Neuronal stem cell (in vitro differentiated cells): ENCODE measurements around the gene F7.
"Not testable (repeated sequence)": the region's sequence is repeated elsewhere in the genome, so short reads cannot be mapped to it uniquely, and the experiment has no call there.

ENCODE experiments used
- DNase-seq: peaks from one replicate; pipeline ENCODE4 v3.0.0-alpha.2; 2013; ENCODE audit warnings: low spot score
- H2AFZ ChIP-seq: one replicate; pipeline ENCODE4 v1.6.1; 2013; ENCODE audit warnings: mild to moderate bottlenecking, low read length, inconsistent platforms
- H2AK5ac ChIP-seq: 2 replicates; pipeline ENCODE4 v1.6.1; 2013; ENCODE audit warnings: low read depth, mild to moderate bottlenecking, inconsistent platforms, low read length, moderate library complexity, mixed read lengths
- H2BK120ac ChIP-seq: 2 replicates; pipeline ENCODE4 v1.6.1; 2013; ENCODE audit warnings: low read depth, mild to moderate bottlenecking, inconsistent platforms, low read length, moderate library complexity, mixed read lengths
- H2BK12ac ChIP-seq: one replicate; pipeline ENCODE4 v1.6.1; 2013; ENCODE audit warnings: low read length, inconsistent platforms
- H2BK15ac ChIP-seq: 2 replicates; pipeline ENCODE4 v1.6.1; 2013; ENCODE audit warnings: mild to moderate bottlenecking, low read length, inconsistent platforms, mixed read lengths
- H2BK5ac ChIP-seq: one replicate; pipeline ENCODE4 v1.6.1; 2013; ENCODE audit warnings: inconsistent platforms, mild to moderate bottlenecking, low read length, moderate library complexity
- H3K14ac ChIP-seq: one replicate; pipeline ENCODE4 v1.6.1; 2013; ENCODE audit warnings: low read length, inconsistent platforms
- H3K18ac ChIP-seq: 2 replicates; pipeline ENCODE4 v1.6.1; 2013; ENCODE audit warnings: low read length, inconsistent platforms
- H3K23ac ChIP-seq: 2 replicates; pipeline ENCODE4 v1.6.1; 2013; ENCODE audit warnings: low read depth, mild to moderate bottlenecking, mixed read lengths, low read length, inconsistent platforms; ENCODE audit not compliant: poor library complexity
- H3K27ac ChIP-seq: replicated peaks from 3 replicates; pipeline ENCODE4 v1.5.1; 2013; ENCODE audit warnings: low read length, inconsistent platforms
- H3K27me3 ChIP-seq, 3 experiments: 2 replicates each; pipeline ENCODE4 v1.6.1; 2013; ENCODE audit warnings: low read length in 3 of 3, mild to moderate bottlenecking in 2 of 3, inconsistent platforms in 1 of 3, low read depth in 1 of 3, mixed read lengths in 1 of 3, moderate library complexity in 1 of 3; ENCODE audit not compliant: control insufficient read depth in 3 of 3, insufficient read depth in 3 of 3
- H3K36me3 ChIP-seq, 2 donors: replicated peaks in 1 of 2; 2 replicates each; pipeline ENCODE4 v1.6.1; 2013; ENCODE audit warnings: low read length in 2 of 2; ENCODE audit not compliant: control insufficient read depth in 2 of 2, insufficient read depth in 2 of 2
- H3K4ac ChIP-seq: 2 replicates; pipeline ENCODE4 v1.6.1; 2013; ENCODE audit warnings: inconsistent platforms, mild to moderate bottlenecking, low read length, moderate library complexity
- H3K4me1 ChIP-seq, 2 donors: 1 replicate in 1 of 2; 2 replicates in 1 of 2; pipeline ENCODE4 v1.6.1; 2013; ENCODE audit warnings: low read length in 2 of 2, low read depth in 1 of 2; ENCODE audit not compliant: control insufficient read depth in 2 of 2, insufficient read depth in 1 of 2
- H3K4me2 ChIP-seq: one replicate; pipeline ENCODE4 v1.6.1; 2013; ENCODE audit warnings: mild to moderate bottlenecking, low read length, inconsistent platforms; ENCODE audit not compliant: insufficient read depth, poor library complexity, severe bottlenecking
- H3K4me3 ChIP-seq, 2 donors: 2 replicates each; pipeline ENCODE4 v1.5.1; 2013; ENCODE audit warnings: low read length in 2 of 2, mild to moderate bottlenecking in 2 of 2, inconsistent platforms in 1 of 2, moderate library complexity in 1 of 2
- H3K79me1 ChIP-seq: one replicate; pipeline ENCODE4 v1.6.1; 2013; ENCODE audit warnings: low read depth, mild to moderate bottlenecking, inconsistent platforms, low read length, moderate library complexity
- H3K9ac ChIP-seq: one replicate; pipeline ENCODE4 v1.6.1; 2013; ENCODE audit warnings: mild to moderate bottlenecking, low read depth, low read length, inconsistent platforms; ENCODE audit not compliant: poor library complexity
- H3K9me3 ChIP-seq, 2 donors: replicated peaks in 1 of 2; 2 replicates each; pipeline versions ENCODE3 to v1.6.1; 2013; ENCODE audit warnings: low read length in 2 of 2, mild to moderate bottlenecking in 2 of 2, inconsistent platforms in 1 of 2, low read depth in 1 of 2, mixed read lengths in 1 of 2, moderate library complexity in 1 of 2; ENCODE audit not compliant: control insufficient read depth in 2 of 2, insufficient read depth in 1 of 2
- H4K8ac ChIP-seq: one replicate; pipeline ENCODE4 v1.6.1; 2013; ENCODE audit warnings: low read depth, mild to moderate bottlenecking, inconsistent platforms, low read length, moderate library complexity
- H4K91ac ChIP-seq: one replicate; pipeline ENCODE4 v1.6.1; 2013; ENCODE audit warnings: low read length, low read depth, mild to moderate bottlenecking, inconsistent platforms; ENCODE audit not compliant: poor library complexity
- WGBS, 2 donors: extraction: QIAGEN DNeasy Blood & Tissue Kit; methylation state at CpG; one replicate each; pipeline ENCODE4 v1.1.7; 2013; ENCODE audit warnings: missing lambda C conversion rate in 2 of 2, mixed read lengths in 1 of 2; ENCODE audit not compliant: insufficient read length in 2 of 2, insufficient replicate concordance in 1 of 2; ENCODE audit errors: extremely low coverage in 2 of 2; 5-methylcytosine and 5-hydroxymethylcytosine counted together

Gene F7

DNA sequence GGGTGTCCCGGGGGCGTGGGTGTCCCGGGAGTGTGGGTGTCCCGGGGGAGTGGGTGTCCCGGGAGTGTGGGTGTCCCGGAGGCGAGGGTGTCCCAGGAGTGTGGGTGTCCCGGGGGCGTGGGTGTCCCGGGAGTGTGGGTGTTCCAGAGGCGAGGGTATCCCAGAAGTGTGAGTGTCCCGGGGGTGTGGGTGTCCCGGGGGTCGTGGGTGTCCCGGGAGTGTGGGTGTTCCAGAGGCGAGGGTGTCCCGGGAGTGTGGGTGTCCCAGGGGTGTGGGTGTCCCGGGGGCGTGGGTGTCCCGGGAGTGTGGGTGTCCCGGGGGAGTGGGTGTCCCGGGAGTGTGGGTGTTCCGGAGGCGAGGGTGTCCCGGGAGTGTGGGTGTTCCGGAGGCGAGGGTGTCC is 2.9 kb downstream of the F7 start:
- H4K8ac ChIP-seq, H2BK5ac ChIP-seq, H3K27ac ChIP-seq, H3K14ac ChIP-seq, DNase-seq, H3K18ac ChIP-seq, H2AK5ac ChIP-seq, H2BK15ac ChIP-seq, H3K4me1 ChIP-seq, H3K4ac ChIP-seq, H2BK120ac ChIP-seq, H3K4me3 ChIP-seq, H3K4me2 ChIP-seq, H3K79me1 ChIP-seq, H3K36me3 ChIP-seq, H3K23ac ChIP-seq, H2BK12ac ChIP-seq, H4K91ac ChIP-seq, H3K9ac ChIP-seq, H2AFZ ChIP-seq: not testable (repeated sequence)
- WGBS, 2 donors = no CpG with 5 or more reads among the region's 27 CpGs
- peaks cover 0 to 21% (median 10%) of the 10 kb centered on the region in 3 experiments for H3K27me3 ChIP-seq
- H3K9me3 ChIP-seq = peaks cover 0 to 10% of the 10 kb centered on the region in 2 donors

DNA sequence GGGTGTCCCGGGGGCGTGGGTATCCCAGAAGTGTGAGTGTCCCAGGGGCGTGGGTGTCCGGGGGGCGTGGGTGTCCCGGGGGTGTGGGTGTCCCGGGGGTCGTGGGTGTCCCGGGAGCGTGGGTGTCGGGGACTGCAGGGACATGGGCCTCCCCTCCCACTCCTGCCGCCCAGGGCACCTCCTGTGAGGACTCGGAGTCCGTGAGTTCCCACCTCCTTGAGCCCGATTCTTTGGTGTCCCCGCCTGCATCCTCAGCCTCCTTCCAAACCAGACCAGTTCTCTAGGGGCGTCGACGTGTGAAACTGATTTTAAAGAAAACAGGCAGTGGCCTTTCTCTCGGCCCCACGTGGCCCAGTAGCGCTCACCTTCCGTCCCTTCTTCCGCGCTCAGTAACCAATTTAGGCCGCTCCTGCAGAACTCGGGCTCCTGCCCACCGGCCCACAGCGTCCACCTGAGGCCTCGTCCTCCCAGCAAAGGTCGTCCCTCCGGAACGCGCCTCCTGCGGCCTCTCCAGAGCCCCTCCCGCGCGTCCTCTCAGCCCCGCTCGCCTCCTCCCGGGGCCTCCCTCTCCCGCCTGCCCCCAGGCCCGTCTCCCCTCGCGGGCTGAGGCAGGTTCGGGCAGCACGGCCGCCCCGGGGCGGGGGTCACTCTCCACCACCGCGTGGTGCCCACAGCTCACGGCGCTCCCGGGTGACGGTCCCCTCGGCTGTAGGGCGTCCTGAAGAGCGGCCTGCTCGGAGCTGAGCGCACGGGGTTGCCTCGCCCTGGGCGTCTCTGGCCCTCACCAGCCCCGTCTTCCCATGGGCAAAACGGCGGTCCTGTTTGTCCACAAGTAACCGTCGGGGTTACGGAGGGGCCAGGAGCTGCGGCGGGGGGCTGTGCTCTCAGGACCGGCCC is 3.8 kb downstream of the F7 start:
- Histone ChIP-seq H3K79me1 (no peaks in the 10 kb centered on the region), H3K14ac (no peak overlapping the region), H4K8ac (peak overlapping the region; percentile 82), H3K9me3 (peaks cover 0 to 10% of the 10 kb centered on the region in 2 donors), H2BK5ac (peak overlapping the region; percentile 66), H3K18ac (peak overlapping the region; percentile 87), H2BK15ac (no peak overlapping the region), H2BK120ac (no peak overlapping the region), H2AFZ (no peak overlapping the region), H3K23ac (peak overlapping the region; percentile 55), H3K4ac (no peak overlapping the region), H3K4me1 (peaks cover 0 to 6% of the 10 kb centered on the region in 2 donors), H4K91ac (no peak overlapping the region), H3K27me3 (peaks cover 0 to 21% (median 10%) of the 10 kb centered on the region in 3 experiments), H3K4me2 (peak overlapping the region; percentile 25), H3K36me3 (no peaks in the 10 kb centered on the region), H3K27ac (no peak overlapping the region), H3K4me3 (peak overlapping the region in 1 of 2 donors; percentile 56), H2BK12ac (peak overlapping the region; percentile 41), H3K9ac (peak overlapping the region; percentile 21), H2AK5ac (peak overlapping the region; percentile 37)
- DNase-seq = no peak
- no CpG with 5 or more reads among the region's 73 CpGs for WGBS, 2 donors

DNA sequence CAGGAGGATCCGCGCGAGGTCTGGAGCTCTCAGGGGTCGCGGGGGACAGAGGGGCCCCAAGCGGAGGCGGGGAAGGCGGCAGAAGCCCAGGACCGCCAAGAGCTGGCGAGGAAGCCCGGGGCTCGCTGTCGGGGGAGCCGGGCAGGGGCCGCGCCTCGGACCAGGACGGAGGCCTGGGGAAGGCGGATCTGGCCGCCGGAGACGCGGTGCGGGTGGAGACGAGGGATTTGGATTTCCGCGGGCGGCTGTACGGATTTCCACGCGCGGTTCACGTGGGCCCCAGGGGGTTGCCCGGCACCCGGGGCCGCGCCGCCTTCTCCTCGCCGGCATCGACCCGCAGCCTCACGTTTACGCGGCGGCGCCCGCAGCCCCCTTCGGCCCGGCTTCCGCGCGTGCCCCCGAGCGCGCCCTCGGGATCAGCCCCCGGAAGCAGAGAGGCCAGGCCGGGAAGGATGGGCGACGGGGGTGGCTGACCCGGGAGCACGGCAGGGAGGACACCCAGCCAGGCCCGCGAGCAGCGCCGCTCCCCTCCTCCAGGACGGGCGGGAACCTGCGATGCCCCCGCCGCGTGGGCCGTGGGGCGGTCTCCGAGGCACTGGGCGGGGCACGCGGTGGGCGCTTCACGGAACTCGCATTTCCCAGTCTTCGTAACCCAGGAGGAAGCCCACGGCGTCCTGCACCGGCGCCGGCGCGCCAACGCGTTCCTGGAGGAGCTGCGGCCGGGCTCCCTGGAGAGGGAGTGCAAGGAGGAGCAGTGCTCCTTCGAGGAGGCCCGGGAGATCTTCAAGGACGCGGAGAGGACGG is 4.7 kb downstream of the F7 start:
- Histone ChIP-seq H3K14ac (peak overlapping the region; percentile 38), H3K4me1 (peaks cover 0 to 6% of the 10 kb centered on the region in 2 donors), H3K4me2 (peak overlapping the region; percentile 33), H3K18ac (peak overlapping the region; percentile 96), H2AFZ (no peak overlapping the region), H3K79me1 (no peaks in the 10 kb centered on the region), H2BK120ac (no peak overlapping the region), H3K9ac (no peak overlapping the region), H3K9me3 (peaks cover 0 to 12% of the 10 kb centered on the region in 2 donors), H3K23ac (no peak overlapping the region), H3K4ac (peak overlapping the region; percentile 66), H3K4me3 (peak overlapping the region in 1 of 2 donors; percentile 76), H4K91ac (no peak overlapping the region), H2AK5ac (peak overlapping the region; percentile 46), H3K27me3 (peaks cover 0 to 21% (median 10%) of the 10 kb centered on the region in 3 experiments), H3K27ac (no peak overlapping the region), H3K36me3 (no peaks in the 10 kb centered on the region), H4K8ac (peak overlapping the region; percentile 65), H2BK15ac (peak overlapping the region; percentile 71), H2BK12ac (peak overlapping the region; percentile 22), H2BK5ac (peak overlapping the region; percentile 66)
- no peak for DNase-seq
- no CpG with 5 or more reads among the region's 99 CpGs for WGBS, 2 donors
